ENCODE measurements around the gene IP6K2. TPM values are rescaled to one million over a fixed set of nuclear protein-coding genes. Genes with fewer than 3 reads are reported as not detected.
"Not testable (repeated sequence)": the region's sequence is repeated elsewhere in the genome, so short reads cannot be mapped to it uniquely, and the experiment has no call there.

IP6K2 gene
- total RNA-seq, 2 donors from 2014 or later, result 104 to 127 TPM

DNA sequence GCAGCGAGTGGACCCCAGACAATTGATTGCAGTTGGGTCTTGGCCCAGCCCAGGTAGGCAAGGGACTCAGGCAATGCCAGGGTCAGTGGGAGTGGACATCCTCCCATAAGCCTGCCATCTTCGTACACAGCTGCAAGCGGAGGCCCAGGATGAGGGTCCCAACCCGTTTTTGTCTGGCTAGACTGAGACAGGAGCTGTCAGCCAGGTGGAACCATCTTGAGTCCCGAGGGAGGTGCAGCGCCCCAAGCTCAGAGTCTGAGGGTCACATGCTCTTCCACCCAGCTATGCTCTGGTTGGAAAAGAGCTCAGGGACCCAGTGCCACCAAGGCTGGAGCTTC lies 22.6 kb upstream of the IP6K2 start:
- Mint-ChIP-seq H3K4me3 (no peak overlapping the region), H3K4me1 (peaks cover 11% of the 10 kb centered on the region), H3K9me3 (peaks cover 6% of the 10 kb centered on the region), H3K27me3 (ENCODE audit: insufficient read depth) (no peaks in the 10 kb centered on the region), H3K27ac (no peak overlapping the region), H3K36me3 (ENCODE audit: low read depth) (no peaks in the 10 kb centered on the region)
- Histone ChIP-seq H3K27me3 (ENCODE audit: control insufficient read depth, insufficient read depth, low read length, poor library complexity, severe bottlenecking) (no peaks in the 10 kb centered on the region), H3K4me3 (ENCODE audit: low read length) (no peak overlapping the region), H3K4me1 (ENCODE audit: control insufficient read depth, insufficient read depth, low read length) (peaks cover 5% of the 10 kb centered on the region), H3K9ac (ENCODE audit: extremely low read depth, low read length, poor library complexity, severe bottlenecking) (no peak overlapping the region), H3K27ac (ENCODE audit: low read depth, low read length) (no peak overlapping the region), H3K9me3 (ENCODE audit: control insufficient read depth, low read length) (no peaks in the 10 kb centered on the region), H3K36me3 (ENCODE audit: control insufficient read depth, insufficient read depth, low read length) (no peaks in the 10 kb centered on the region)
- 85 to 100% methylated on average over 3 to 6 of the region's 6 CpGs for WGBS, 2 experiments (ENCODE audit: insufficient coverage in 1 of 2, insufficient read length in 1 of 2)
- TF ChIP-seq CTCF (conservative IDR thresholded peaks at IDR 0.05), result no peak
- DNase-seq, result no peak

DNA sequence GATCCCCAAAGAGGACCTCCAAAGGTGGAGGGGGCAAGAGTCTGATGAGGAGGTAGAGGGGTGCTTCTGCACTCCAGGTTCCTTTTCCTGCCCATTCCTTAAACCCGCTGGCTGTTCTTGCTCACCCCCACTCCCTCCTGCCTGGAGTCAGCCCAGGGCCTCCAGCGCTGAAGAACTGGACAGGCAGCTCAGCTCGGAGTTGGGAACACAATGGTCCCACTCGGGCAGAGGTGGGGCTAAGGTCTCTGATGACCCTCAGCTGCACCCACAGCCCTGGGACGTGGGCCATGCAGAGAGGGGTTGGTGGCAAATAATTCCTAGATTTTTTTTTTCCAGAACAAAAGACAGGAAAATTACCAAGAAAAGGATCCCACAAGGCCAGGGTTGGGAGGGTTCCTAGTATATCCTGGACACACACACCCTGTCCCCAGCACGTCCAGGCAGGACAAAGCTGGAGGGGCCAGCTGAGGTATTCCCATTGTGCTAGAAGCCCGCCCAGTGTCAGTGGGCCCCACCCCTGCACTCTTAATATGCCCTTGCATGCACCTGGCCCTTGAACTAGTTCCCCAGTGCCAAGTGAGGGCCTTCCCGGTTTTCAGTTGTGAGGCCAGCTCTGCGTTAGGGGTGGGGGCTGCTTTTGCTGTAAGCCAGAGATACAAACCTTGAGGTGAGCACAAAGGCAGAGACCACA lies 22.1 kb upstream of the IP6K2 start:
- no peaks in the 10 kb centered on the region for H3K9me3 ChIP-seq (ENCODE audit: control insufficient read depth, low read length)
- TF ChIP-seq CTCF (conservative IDR thresholded peaks at IDR 0.05), result no peak
- Mint-ChIP-seq H3K9me3 (peaks cover 6% of the 10 kb centered on the region), H3K4me3 (no peak overlapping the region), H3K27ac (no peak overlapping the region), H3K4me1 (peaks cover 11% of the 10 kb centered on the region), H3K27me3 (ENCODE audit: insufficient read depth) (no peaks in the 10 kb centered on the region), H3K36me3 (ENCODE audit: low read depth) (no peaks in the 10 kb centered on the region)
- 91 to 100% methylated on average over 2 to 9 of the region's 9 CpGs for WGBS, 2 experiments (ENCODE audit: insufficient coverage in 1 of 2, insufficient read length in 1 of 2)
- H3K4me1 ChIP-seq (ENCODE audit: control insufficient read depth, insufficient read depth, low read length), result peaks cover 5% of the 10 kb centered on the region
- no peak for DNase-seq
- H3K9ac ChIP-seq (ENCODE audit: extremely low read depth, low read length, poor library complexity, severe bottlenecking), result no peak overlapping the region
- H3K36me3 ChIP-seq (ENCODE audit: control insufficient read depth, insufficient read depth, low read length), result no peaks in the 10 kb centered on the region
- H3K27ac ChIP-seq (ENCODE audit: low read depth, low read length), result no peak overlapping the region
- no peaks in the 10 kb centered on the region for H3K27me3 ChIP-seq (ENCODE audit: control insufficient read depth, insufficient read depth, low read length, poor library complexity, severe bottlenecking)
- H3K4me3 ChIP-seq (ENCODE audit: low read length), result no peak overlapping the region

GRCh38 chr3:48738144-48738536 lies 21.1 kb upstream of the IP6K2 start:
- DNase-seq, result no peak
- Mint-ChIP-seq H3K27ac (no peak overlapping the region), H3K36me3 (ENCODE audit: low read depth) (no peaks in the 10 kb centered on the region), H3K27me3 (ENCODE audit: insufficient read depth) (no peaks in the 10 kb centered on the region), H3K4me3 (no peak overlapping the region), H3K9me3 (peaks cover 15% of the 10 kb centered on the region), H3K4me1 (peaks cover 11% of the 10 kb centered on the region)
- no peak overlapping the region for H3K4me3 ChIP-seq (ENCODE audit: low read length)
- H3K27me3 ChIP-seq (ENCODE audit: control insufficient read depth, insufficient read depth, low read length, poor library complexity, severe bottlenecking), result no peaks in the 10 kb centered on the region
- H3K27ac ChIP-seq (ENCODE audit: low read depth, low read length), result no peak overlapping the region
- 98% methylated on average over 3 of the region's 3 CpGs; no CpG with 5 or more reads in 1 of the 2 experiments for WGBS, 2 experiments (ENCODE audit: insufficient coverage in 1 of 2, insufficient read length in 1 of 2)
- no peaks in the 10 kb centered on the region for H3K36me3 ChIP-seq (ENCODE audit: control insufficient read depth, insufficient read depth, low read length)
- peaks cover 5% of the 10 kb centered on the region for H3K4me1 ChIP-seq (ENCODE audit: control insufficient read depth, insufficient read depth, low read length)
- no peak overlapping the region for H3K9ac ChIP-seq (ENCODE audit: extremely low read depth, low read length, poor library complexity, severe bottlenecking)
- H3K9me3 ChIP-seq (ENCODE audit: control insufficient read depth, low read length), result no peaks in the 10 kb centered on the region
- no peak for TF ChIP-seq CTCF (conservative IDR thresholded peaks at IDR 0.05)

- H3K9me3 ChIP-seq (ENCODE audit: control insufficient read depth, low read length); H3K4me3 ChIP-seq (ENCODE audit: low read length); H3K4me1 Mint-ChIP-seq; H3K4me3 Mint-ChIP-seq; H3K36me3 Mint-ChIP-seq (ENCODE audit: low read depth); H3K27ac ChIP-seq (ENCODE audit: low read depth, low read length); H3K27me3 ChIP-seq (ENCODE audit: control insufficient read depth, insufficient read depth, low read length, poor library complexity, severe bottlenecking); DNase-seq; H3K27me3 Mint-ChIP-seq (ENCODE audit: insufficient read depth); H3K36me3 ChIP-seq (ENCODE audit: control insufficient read depth, insufficient read depth, low read length); H3K9ac ChIP-seq (ENCODE audit: extremely low read depth, low read length, poor library complexity, severe bottlenecking); H3K4me1 ChIP-seq (ENCODE audit: control insufficient read depth, insufficient read depth, low read length): not testable (repeated sequence)
- 74 to 80% methylated on average over 3 to 5 of the region's 8 CpGs for WGBS, 2 experiments (ENCODE audit: insufficient coverage in 1 of 2, insufficient read length in 1 of 2)
- H3K27ac Mint-ChIP-seq, result peak overlapping the region; percentile 53
- H3K9me3 Mint-ChIP-seq, result peaks cover 18% of the 10 kb centered on the region
Observed at GRCh38 chr3:48735075-48735767, 18.2 kb upstream of the IP6K2 start.

DNA sequence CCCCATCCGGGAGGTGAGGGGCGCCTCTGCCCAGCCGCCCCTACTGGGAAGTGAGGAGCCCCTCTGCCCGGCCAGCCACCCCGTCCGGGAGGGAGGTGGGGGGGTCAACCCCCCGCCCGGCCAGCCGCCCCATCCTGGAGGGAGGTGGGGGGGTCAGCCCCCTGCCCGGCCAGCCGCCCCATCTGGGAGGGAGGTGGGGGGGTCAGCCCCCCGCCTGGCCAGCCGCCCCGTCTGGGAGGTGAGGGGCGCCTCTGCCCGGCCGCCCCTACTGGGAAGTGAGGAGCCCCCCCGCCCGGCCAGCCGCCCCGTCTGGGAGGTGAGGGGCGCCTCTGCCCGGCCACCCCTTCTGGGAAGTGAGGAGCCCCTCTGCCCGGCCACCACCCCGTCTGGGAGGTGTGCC lies 17.5 kb upstream of the IP6K2 start:
- not testable (repeated sequence) for H3K9ac ChIP-seq (ENCODE audit: extremely low read depth, low read length, poor library complexity, severe bottlenecking); H3K4me1 Mint-ChIP-seq; H3K4me3 ChIP-seq (ENCODE audit: low read length); H3K36me3 ChIP-seq (ENCODE audit: control insufficient read depth, insufficient read depth, low read length); DNase-seq; H3K36me3 Mint-ChIP-seq (ENCODE audit: low read depth); H3K9me3 ChIP-seq (ENCODE audit: control insufficient read depth, low read length); H3K27ac Mint-ChIP-seq; H3K4me1 ChIP-seq (ENCODE audit: control insufficient read depth, insufficient read depth, low read length); H3K27ac ChIP-seq (ENCODE audit: low read depth, low read length); H3K27me3 Mint-ChIP-seq (ENCODE audit: insufficient read depth); H3K4me3 Mint-ChIP-seq; H3K27me3 ChIP-seq (ENCODE audit: control insufficient read depth, insufficient read depth, low read length, poor library complexity, severe bottlenecking)
- H3K9me3 Mint-ChIP-seq, result peaks cover 18% of the 10 kb centered on the region
- 80 to 97% methylated on average over 1 to 19 of the region's 25 CpGs for WGBS, 2 experiments (ENCODE audit: insufficient coverage in 1 of 2, insufficient read length in 1 of 2)

Measured in endodermal cell (in vitro differentiated cells).